ENCODE results near the gene RAB11A. TPM values are rescaled to one million over a fixed set of nuclear protein-coding genes. Genes with fewer than 3 reads are reported as not detected.

The RAB11A gene
- total RNA-seq, 3 donors from 2014 or later: 214 to 330 (median 320) TPM

DNA sequence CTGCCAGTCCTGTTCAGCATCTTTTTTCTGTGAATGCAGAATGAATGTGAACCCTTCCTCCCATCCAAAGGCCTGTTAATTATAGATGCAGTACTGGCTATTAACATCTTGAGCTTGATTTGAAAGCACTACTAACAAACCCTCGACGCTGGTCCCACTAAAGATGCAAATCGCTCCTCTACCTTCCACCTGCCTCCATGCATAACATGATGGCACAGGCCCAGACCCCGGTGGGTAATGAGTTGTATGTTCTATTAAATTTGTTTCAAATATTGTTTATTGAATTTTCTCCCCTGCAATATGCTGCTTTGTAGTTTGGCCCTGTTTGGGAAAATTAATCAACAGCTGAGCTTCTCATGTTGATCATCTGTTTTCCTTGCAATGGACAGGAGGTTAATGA is 69.3 kb downstream of the RAB11A start:
- TF ChIP-seq CTCF (IDR thresholded peaks at IDR 0.05): no peak
- ATAC-seq: no peak
- H3K36me3 ChIP-seq (ENCODE audit: low read depth): no peaks in the 10 kb centered on the region
- no peaks in the 10 kb centered on the region for H3K9me3 ChIP-seq
- DNase-seq: no peak
- H3K4me1 ChIP-seq (ENCODE audit: low read depth): no peaks in the 10 kb centered on the region
- H3K4me3 ChIP-seq: no peak overlapping the region
- intact Hi-C loops (cut with DNase I, micrococcal nuclease): no loop called here

- TF ChIP-seq CTCF (IDR thresholded peaks at IDR 0.05): no peak
- no peak overlapping the region for H3K4me3 ChIP-seq
- H3K36me3 ChIP-seq (ENCODE audit: low read depth): no peaks in the 10 kb centered on the region
- H3K9me3 ChIP-seq: no peaks in the 10 kb centered on the region
- intact Hi-C loops (cut with DNase I, micrococcal nuclease): no loop called here
- ATAC-seq (peak; percentile 49), DNase-seq (no peak)
- no peaks in the 10 kb centered on the region for H3K4me1 ChIP-seq (ENCODE audit: low read depth)
These were observed 70.8 kb downstream of the RAB11A start for GRCh38 chr15:65939901-65940617.

DNA sequence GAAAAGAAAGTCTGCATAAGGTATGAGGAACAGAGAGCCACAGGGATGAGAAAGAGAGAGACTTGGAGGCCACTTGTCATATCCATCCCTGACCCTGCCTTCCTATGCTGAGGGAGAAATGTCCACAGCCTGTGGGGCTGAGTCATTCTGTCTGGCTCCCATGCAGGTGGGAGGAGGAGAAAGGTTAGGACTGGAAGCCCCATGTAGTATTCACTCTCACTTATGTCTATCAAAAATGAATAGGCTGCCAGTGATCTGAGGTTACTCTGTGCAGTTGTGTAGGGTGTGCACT is 71.3 kb downstream of the RAB11A start:
- peak; percentile 17 for ATAC-seq
- no peaks in the 10 kb centered on the region for H3K36me3 ChIP-seq (ENCODE audit: low read depth)

More for the DNA sequence above, 71.3 kb downstream of the RAB11A start:
- no peaks in the 10 kb centered on the region for H3K9me3 ChIP-seq
- H3K4me3 ChIP-seq: no peak overlapping the region
- intact Hi-C loops (cut with DNase I, micrococcal nuclease): no loop called here
- H3K4me1 ChIP-seq (ENCODE audit: low read depth): no peaks in the 10 kb centered on the region
- TF ChIP-seq CTCF (IDR thresholded peaks at IDR 0.05): no peak
- no peak for DNase-seq

Other genes starting within 250 kb of the RAB11A start
- gene SLC24A1, start 247.6 kb upstream of the RAB11A start, total RNA-seq: 10 to 100 TPM in 1 of 3 donors, 1 to 10 TPM in 2; 6.5 to 10.3 (median 8.4) TPM
- 10 to 100 TPM; 20.3 to 34.7 (median 20.7) TPM for gene DENND4A, start 77.2 kb upstream of the RAB11A start, total RNA-seq